ELF-1 (cell line): Measurements from ENCODE around the gene OR12D2.
"Not testable (repeated sequence)": the region's sequence is repeated elsewhere in the genome, so short reads cannot be mapped to it uniquely, and the experiment has no call there.

ENCODE experiments used
- DNase-seq: peaks from one replicate; pipeline ENCODE4 v3.0.0-alpha.2; 2016; ENCODE audit warnings: low read depth, low spot score

The OR12D2 gene, protein sequence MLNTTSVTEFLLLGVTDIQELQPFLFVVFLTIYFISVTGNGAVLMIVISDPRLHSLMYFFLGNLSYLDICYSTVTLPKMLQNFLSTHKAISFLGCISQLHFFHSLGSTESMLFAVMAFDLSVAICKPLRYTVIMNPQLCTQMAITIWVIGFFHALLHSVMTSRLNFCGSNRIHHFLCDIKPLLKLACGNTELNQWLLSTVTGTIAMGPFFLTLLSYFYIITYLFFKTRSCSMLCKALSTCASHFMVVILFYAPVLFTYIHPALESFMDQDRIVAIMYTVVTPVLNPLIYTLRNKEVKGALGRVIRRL

GRCh38 chr6:29395331-29395730 is at the start of gene OR12D2:
TSS of gene OR12D2 (plus strand) at chr6:29395631. CDS start at chr6:29396700, 1,069 bp downstream.
- DNase-seq: no peak

DNA sequence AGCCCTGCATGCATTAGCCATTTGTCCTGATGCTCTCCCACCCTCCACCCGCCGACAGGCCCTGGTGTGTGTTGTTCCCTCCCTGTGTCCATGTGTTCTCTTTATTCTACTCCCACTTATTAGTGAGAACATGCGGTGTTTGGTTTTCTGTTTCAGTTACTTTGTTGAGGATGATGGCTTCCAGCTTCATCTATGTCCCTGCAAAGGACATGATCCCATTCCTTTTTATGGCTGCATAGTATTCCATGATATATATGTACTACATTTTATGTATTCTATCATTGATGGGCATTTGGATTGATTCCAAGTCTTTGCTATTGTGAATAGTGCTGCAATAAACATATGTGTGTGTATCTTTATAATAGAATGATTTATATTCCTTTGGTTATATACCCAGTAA is 46.1 kb upstream of the OR12D2 start:
- not testable (repeated sequence) for DNase-seq

- DNase-seq: no peak
Observed at GRCh38 chr6:29354980-29355379, 40.5 kb upstream of the OR12D2 start.

DNA sequence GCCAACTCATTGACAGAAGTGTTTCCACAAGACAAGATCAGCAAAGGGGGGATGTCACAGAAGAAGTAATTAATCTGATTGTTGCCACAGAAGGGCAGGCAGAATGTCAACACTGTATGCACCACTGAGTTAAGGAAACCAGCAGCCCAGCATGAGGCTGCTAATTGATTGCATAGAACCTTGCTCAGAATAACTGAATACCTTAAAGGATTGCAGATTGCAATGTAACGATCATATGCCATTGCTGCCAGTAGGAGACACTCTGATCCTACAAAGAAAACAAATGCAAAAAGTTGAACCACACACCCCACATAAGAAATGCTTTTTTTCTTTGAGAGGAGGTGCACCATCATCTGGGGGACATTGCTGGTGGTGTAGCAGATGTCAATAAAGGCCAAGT is 39.8 kb upstream of the OR12D2 start:
- DNase-seq: no peak

GRCh38 chr6:29368765-29369164 is 26.7 kb upstream of the OR12D2 start, which contains the start of gene OR5V1:
TSS of gene OR5V1 (minus strand) at chr6:29368865. CDS start at chr6:29356195, 12,670 bp downstream.
- DNase-seq: no peak

DNA sequence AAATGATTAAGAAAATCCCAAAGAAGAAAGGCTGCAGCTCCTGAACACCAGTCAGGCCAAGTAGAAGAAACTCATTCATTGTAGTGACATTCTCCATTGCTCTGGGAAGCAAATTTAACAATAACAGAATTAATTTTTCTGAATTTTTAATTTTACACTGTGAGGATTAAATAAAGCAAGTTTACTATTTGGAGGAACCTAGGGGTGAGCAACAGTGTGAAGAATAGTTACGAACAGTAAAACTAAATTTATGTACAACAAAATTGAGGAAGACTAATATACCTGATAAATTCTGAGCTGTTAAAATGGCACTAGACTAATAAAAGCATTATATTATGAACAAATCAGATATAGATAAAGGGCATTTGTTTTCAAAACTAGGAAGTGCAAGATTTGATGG is 20.2 kb upstream of the OR12D2 start, which contains the start of gene OR12D3:
Gene OR12D3, minus strand, starts transcription at position 101 of the 400 bp plus-strand sequence. Its CDS starts 4 bp downstream, at position 97.
- no peak for DNase-seq

GRCh38 chr6:29376003-29376402 is 19.4 kb upstream of the OR12D2 start:
- no peak for DNase-seq

DNA sequence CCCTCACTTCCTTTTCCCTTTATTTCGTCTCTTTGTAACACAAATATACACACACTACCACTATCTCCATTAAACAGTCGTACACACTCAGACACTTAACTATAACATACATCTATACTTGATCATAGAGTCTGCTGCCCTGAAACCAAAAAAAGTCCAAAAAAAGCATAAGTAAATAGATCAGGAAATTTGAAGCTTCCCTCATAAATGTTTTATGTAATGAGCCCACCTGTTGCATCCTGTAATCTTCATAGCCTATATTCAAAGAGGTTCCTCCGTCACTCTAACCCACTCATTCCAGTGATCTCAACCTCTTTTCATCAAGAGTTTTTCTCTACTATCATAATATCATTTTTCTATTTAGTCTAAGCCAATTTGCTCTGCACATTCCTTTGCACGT is 6.9 kb upstream of the OR12D2 start:
- no peak for DNase-seq

DNA sequence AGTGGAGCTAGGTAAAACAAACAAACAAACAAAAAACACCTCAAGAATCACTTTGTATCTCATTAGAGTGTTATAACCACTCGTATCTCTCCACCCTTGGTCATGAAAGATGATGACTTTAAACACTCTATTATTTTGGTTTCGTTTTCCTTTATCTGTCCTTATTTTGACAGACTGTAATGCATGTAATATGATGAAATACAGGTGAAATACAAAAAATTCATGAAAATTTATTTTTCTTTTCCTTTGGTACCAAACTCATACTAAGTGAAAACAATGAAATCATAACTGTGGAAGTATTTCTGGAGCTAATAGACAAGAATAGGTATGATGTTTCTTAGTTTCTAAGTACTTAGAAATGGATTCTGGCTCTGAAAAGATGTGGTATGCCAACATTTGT is 4.1 kb downstream of the OR12D2 start:
- no peak for DNase-seq

DNA sequence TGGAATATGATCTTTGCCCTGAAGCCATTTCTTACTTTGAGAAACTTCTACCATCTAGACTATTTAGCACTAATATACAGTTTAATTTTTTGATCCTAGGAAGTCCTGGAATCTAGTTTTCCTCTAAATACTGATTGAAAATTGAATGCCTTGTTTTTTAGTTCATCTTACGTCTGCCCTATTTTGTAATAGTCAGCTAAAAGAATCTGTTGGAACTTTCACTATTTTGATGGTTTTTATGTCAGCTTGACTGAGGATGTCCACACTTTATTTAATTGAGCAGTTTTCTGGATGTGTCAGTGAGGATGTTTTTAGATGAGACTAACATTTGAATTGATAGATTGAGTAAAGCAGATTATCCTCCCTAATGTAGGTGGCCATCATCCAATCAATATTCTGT is 8.4 kb downstream of the OR12D2 start:
- DNase-seq: no peak

GRCh38 chr6:29414588-29414987 is 19.2 kb downstream of the OR12D2 start, which contains the start of gene OR12D1:
TSS of gene OR12D1 (plus strand) at chr6:29414928.
- no peak for DNase-seq

DNA sequence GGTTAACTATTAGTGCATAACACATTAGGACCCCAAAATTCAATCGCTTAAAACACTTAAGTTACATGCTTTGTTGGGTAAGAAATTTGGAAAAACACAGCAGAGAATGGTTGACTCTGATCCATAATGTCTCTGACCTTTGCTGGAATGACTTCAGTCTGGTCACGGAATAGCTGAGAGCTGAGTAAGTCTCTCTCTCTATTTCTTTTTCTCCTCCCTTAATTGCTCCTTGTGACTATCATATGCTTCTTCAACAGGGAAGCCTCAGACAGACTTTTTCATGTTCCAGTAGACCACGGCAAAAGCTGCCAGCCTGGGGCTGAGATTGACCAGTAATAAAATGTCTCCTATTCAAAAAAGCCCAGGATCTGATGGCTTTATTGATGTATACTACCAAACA is 24.1 kb downstream of the OR12D2 start:
- no peak for DNase-seq

GRCh38 chr6:29424168-29424567 is 28.7 kb downstream of the OR12D2 start:
- DNase-seq: no peak

DNA sequence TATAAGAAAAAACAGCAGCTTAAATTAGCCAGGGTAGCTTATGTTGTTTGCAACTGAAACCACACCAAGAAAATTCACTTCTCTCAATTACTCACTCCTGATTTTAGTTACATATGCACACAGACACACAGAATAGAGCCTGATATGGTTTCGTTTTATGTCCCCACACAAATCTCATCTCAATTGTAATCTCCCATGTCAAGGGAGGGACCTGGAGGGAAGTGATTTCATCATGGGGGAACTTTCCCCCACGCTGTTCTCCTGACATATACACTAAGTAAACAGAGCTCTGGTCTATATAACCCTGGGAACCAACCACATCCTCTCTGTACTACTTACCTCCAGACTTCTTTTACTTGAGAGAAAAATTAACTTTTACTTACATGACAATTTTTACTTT is 29.1 kb downstream of the OR12D2 start:
- DNase-seq: no peak

GRCh38 chr6:29425075-29425474 is 29.6 kb downstream of the OR12D2 start:
- no peak for DNase-seq

DNA sequence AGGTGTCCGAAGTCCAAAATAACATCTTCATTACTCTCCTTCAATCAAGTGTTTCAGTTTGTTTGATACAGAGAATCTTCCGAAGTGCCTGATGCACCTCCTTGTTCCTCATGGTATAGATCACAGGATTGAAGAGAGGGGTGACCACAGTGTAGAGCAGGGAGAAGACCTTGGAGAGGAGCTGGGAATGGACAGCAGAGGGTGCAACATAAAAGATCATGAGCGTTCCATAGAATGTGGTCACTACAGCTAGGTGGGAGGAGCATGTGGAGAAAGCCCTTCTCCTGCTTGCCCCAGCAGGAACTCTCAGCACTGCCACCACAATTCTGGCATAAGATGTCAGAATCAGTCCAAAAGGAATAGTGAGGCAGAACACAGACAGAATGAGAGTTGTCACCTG is 31.2 kb downstream of the OR12D2 start:
- DNase-seq: no peak

GRCh38 chr6:29436730-29437129 is 41.3 kb downstream of the OR12D2 start:
- DNase-seq: peak; percentile 57

DNA sequence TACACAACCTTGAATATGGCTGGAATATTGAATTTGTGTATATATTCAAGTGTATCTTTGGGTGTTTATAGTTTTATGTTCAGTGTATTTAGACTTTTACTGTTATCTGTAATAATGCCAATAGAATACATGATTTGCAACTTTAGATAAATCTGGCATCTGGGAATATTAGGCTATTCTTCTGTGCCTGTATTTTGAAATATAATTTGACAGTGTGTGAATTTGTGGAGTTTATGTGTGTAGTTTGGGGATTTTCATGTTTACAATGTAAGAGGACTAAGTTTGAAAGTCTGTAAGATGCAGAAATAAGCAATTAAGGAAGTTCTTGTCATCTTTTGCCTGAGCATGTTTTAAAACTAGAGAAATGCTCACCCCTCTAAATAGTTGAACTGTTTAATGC is 43.6 kb downstream of the OR12D2 start, which contains the start of gene OR10C1:
Gene OR10C1, plus strand, starts transcription at position 301 of the 400 bp plus-strand sequence. CDS start 710 bp downstream, outside the sequence.
- no peak for DNase-seq

DNA sequence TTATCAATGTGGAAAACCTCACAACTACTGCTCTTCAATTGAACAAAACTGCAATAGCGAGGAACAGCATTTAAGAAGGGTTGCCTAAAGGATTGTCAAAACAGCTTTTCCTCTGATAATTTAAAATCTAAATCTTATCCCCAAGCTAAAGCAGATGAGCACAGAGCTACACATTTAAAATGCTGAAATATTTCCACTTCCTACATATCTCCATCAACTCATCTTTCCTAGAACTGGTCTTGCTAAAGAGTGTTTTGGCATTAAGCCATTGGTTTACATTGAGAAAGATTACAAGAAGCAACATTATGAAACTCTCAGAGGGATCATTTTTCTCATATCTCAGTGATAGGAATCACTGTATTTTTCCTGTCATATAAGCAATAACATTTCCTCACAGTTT is 47.3 kb downstream of the OR12D2 start:
- DNase-seq: no peak

DNA sequence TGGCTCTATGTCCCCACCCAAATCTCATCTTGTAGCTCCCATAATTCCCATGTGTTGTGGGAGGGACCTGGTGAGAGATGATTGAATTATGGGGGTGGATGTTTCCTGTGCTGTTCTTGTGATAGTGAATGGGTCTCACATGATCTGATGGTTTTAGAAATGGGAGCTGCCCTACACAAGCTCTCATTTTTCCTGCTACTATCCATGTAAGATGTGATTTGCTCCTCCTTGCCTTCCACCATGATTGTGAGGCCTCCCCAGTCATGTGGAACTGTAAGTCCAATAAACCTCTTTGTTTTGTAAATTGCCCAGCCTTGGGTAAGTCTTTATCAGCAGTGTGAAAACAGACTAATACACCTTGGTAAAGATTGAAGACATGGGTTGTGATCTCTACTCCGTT is 48.6 kb downstream of the OR12D2 start:
- DNase-seq: not testable (repeated sequence)
